Uterus (tissue), 4 donors: Measurements from ENCODE around the gene C6orf58. TPM values are rescaled to one million over a fixed set of nuclear protein-coding genes. Genes with fewer than 3 reads are reported as not detected.

Experiments
- DNase-seq, 2 donors: peaks; one replicate each; pipeline ENCODE4 v3.0.0-alpha.2; 2019 to 2020
- H3K27ac ChIP-seq, 2 donors: fragments of 200-600 bp; sonication (generic); 1 replicate in 1 of 2; 2 replicates in 1 of 2; pipeline ENCODE4 v1.5.1; 2016 to 2018
- H3K27me3 ChIP-seq, 2 donors: fragments of 200-600 bp; sonication (generic); one replicate each; pipeline ENCODE4 v1.5.1; 2018 to 2019; ENCODE audit warnings: control low read depth in 1 of 2
- H3K36me3 ChIP-seq, 2 donors: fragments of 200-600 bp; sonication (generic); one replicate each; pipeline ENCODE4 v1.5.1; 2019; ENCODE audit warnings: control low read depth in 1 of 2
- H3K4me1 ChIP-seq, 2 donors: fragments of 200-600 bp; sonication (generic); one replicate each; pipeline ENCODE4 v1.5.1; 2018 to 2019; ENCODE audit warnings: control low read depth in 1 of 2
- H3K4me3 ChIP-seq, 2 donors: fragments of 200-600 bp; sonication (generic); 1 replicate in 1 of 2; 2 replicates in 1 of 2; pipeline ENCODE4 v1.5.1; 2018 to 2019; ENCODE audit warnings: mild to moderate bottlenecking in 1 of 2
- H3K9me3 ChIP-seq, 2 donors: fragments of 200-600 bp; sonication (generic); one replicate each; pipeline ENCODE4 v1.5.1; 2019; ENCODE audit warnings: control low read depth in 1 of 2
- POLR2A ChIP-seq, 2 donors: fragments of 450-650 bp; IDR thresholded peaks; one replicate each; pipeline ENCODE4 v1.6.1; 2016; ENCODE audit warnings: antibody characterized with exemption in 2 of 2, mild to moderate bottlenecking in 1 of 2, moderate library complexity in 1 of 2
- intact Hi-C: fragments of 100-400 bp; cut with DNase I; formaldehyde crosslinking; loops from one replicate; pipeline ENCODE4 v1.15.1; 2023; ENCODE audit warnings: low total_unique reads
- total RNA-seq, 4 donors: library from RNA; depleted of rRNA in 3 of 4; stranded (reverse); fragments of >200 nt in 3 of 4; gene quantifications; one replicate each; pipeline versions ENCODE4 v1.1.0 to v1.2.4, GENCODE V29; 2014 to 2023
- TF ChIP-seq, protein P1 (sequence below), 4 experiments: fragments of 200-600 bp in 2 of 4; fragments of 450-650 bp in 2 of 4; sonication (generic) in 2 of 4; IDR thresholded peaks; one replicate each; pipeline ENCODE4 v1.5.1; 2016 to 2019; ENCODE audit warnings: antibody characterized with exemption in 4 of 4, mild to moderate bottlenecking in 2 of 4, moderate library complexity in 1 of 4
- donor health status: DM: yes; HTN: yes; CAD: no.

C6orf58 gene
- total RNA-seq, result under 1 TPM in 1 of 4 donors, not detected in 3; 0.28 TPM

DNA sequence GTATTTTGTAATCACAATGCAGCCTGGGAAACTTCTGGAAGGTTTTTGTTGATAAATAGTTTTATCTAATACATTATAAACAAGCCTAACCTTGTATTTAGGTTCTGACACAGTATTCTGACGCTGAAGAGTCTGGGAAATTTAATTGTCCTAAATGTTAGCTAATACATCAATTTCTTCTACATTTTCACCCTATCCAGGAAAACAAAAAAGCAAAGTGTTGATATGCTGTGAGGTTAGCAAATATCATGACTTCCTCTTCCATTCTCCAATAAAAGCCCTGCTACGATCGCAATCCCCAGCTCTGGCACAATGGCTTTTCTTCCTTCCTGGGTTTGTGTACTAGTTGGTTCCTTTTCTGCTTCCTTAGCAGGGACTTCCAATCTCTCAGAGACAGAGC lies at the start of gene C6orf58:
TSS of gene C6orf58 (plus strand) at position 301 of the 400 bp plus-strand sequence. CDS start at position 313, 12 bp downstream.
- no peak for TF ChIP-seq POLR2A (IDR thresholded peaks at IDR 0.05)
- TF ChIP-seq, protein P1, sequence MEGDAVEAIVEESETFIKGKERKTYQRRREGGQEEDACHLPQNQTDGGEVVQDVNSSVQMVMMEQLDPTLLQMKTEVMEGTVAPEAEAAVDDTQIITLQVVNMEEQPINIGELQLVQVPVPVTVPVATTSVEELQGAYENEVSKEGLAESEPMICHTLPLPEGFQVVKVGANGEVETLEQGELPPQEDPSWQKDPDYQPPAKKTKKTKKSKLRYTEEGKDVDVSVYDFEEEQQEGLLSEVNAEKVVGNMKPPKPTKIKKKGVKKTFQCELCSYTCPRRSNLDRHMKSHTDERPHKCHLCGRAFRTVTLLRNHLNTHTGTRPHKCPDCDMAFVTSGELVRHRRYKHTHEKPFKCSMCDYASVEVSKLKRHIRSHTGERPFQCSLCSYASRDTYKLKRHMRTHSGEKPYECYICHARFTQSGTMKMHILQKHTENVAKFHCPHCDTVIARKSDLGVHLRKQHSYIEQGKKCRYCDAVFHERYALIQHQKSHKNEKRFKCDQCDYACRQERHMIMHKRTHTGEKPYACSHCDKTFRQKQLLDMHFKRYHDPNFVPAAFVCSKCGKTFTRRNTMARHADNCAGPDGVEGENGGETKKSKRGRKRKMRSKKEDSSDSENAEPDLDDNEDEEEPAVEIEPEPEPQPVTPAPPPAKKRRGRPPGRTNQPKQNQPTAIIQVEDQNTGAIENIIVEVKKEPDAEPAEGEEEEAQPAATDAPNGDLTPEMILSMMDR (IDR thresholded peaks at IDR 0.05), result no peak
- no peak for DNase-seq
- Histone ChIP-seq H3K27ac (no peak within 1 kb of the TSS), H3K4me1 (no peaks in the 10 kb centered on the region), H3K4me3 (no peak within 1 kb of the TSS), H3K36me3 (no peaks in the 10 kb centered on the region), H3K9me3 (no peaks in the 10 kb centered on the region), H3K27me3 (no peaks in the 10 kb centered on the region)
- intact Hi-C loops, result no loop called here

DNA sequence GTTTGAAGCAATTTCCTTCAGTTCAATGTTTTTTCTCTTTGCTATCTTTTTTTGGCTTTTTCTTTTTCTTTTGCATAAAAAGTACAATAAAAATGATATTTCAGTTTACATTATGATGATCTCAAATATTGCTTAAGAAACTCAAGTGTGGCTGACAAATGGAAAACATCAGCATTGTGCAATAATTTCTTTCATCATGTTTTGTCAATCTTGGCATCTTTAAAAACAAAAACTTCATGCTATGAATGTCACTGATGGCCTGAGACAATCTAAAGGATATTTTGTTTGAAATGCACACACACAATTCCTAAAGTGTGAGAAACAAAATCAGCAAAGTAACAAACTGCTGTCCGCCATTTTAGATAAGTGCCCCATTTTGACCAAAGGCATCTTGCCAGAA lies 44.0 kb upstream of the C6orf58 start:
- H3K36me3 ChIP-seq, result no peaks in the 10 kb centered on the region
- no peaks in the 10 kb centered on the region for H3K4me1 ChIP-seq
- H3K27ac ChIP-seq, result no peak overlapping the region
- intact Hi-C loops, result no loop called here
- peaks cover 0 to 4% of the 10 kb centered on the region in 2 donors for H3K27me3 ChIP-seq
- no peak overlapping the region for H3K4me3 ChIP-seq
- DNase-seq, result no peak
- TF ChIP-seq POLR2A (IDR thresholded peaks at IDR 0.05), result no peak
- TF ChIP-seq, protein P1 (IDR thresholded peaks at IDR 0.05), result no peak
- no peaks in the 10 kb centered on the region for H3K9me3 ChIP-seq

DNA sequence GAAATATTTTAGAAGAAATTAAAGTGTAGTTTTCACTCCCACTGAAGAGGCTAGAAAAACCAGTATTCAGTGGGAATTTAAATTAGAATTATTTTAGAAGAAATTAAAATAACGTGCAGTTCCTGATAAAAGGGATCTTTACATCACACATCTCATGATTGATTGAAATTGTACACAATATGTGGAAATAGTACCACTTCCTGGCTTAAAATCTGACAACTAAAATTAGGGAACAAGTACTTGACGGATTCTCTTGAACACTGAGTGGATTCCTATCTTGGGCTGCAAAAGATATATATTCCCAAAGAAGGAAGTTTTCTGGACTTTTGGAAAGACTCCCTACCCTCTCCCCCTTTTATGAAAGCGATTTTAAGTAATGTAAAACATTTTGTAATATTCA lies 43.2 kb upstream of the C6orf58 start:
- H3K4me3 ChIP-seq, result no peak overlapping the region
- H3K27me3 ChIP-seq, result peaks cover 0 to 4% of the 10 kb centered on the region in 2 donors
- H3K9me3 ChIP-seq, result no peaks in the 10 kb centered on the region
- H3K27ac ChIP-seq, result no peak overlapping the region
- intact Hi-C loops, result no loop called here
- H3K4me1 ChIP-seq, result no peaks in the 10 kb centered on the region
- no peak for TF ChIP-seq POLR2A (IDR thresholded peaks at IDR 0.05)
- TF ChIP-seq, protein P1 (IDR thresholded peaks at IDR 0.05), result no peak
- H3K36me3 ChIP-seq, result no peaks in the 10 kb centered on the region
- DNase-seq, result no peak

DNA sequence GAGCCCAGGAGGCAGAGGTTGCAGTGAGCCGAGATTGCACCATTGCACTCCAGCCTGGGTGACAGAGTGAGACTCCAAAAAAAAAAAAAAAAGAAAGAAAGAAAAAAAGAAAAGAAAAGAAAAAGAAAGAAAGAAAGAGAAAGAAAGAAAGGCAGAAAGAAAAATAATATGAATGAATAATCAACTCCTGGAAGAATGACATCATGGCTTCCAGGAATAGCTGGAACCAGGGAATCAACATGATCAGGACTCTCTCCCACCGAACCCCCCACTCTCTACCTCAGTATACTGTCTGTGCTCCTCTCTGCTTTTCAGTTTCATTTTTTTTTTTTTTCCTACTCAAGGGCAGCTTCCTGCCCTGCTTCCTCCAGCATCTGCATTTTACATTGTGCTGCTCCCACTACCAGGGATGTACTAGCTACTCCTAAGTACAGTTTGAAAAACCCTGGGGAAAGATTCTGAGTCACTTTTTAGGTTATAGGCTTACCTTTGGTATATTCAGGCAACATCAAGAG lies 38.2 kb upstream of the C6orf58 start:
- DNase-seq, result no peak
- no peaks in the 10 kb centered on the region for H3K27me3 ChIP-seq
- no peak for TF ChIP-seq POLR2A (IDR thresholded peaks at IDR 0.05)
- TF ChIP-seq, protein P1 (IDR thresholded peaks at IDR 0.05), result no peak
- H3K36me3 ChIP-seq, result no peaks in the 10 kb centered on the region
- no peaks in the 10 kb centered on the region for H3K9me3 ChIP-seq
- no peak overlapping the region for H3K27ac ChIP-seq
- H3K4me3 ChIP-seq, result no peak overlapping the region
- intact Hi-C loops, result no loop called here
- no peaks in the 10 kb centered on the region for H3K4me1 ChIP-seq

DNA sequence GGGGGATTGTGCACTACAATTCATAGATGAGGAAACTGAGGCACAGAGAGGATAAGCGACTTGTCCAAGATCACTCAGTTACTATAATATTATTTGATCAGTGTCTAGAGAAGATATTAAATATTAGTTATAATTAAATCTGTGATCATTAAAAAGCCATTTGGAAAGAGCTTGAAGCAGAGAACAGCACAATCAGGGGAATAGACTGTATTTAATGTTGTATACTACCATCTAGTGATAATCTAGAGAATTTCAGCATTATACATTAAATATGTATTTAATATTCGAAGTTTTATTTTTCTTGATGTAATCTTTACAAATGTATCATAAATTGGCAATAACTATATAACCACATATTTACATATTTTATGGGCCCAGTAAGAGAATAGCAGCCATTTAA lies 37.7 kb upstream of the C6orf58 start:
- intact Hi-C loops, result no loop called here
- TF ChIP-seq POLR2A (IDR thresholded peaks at IDR 0.05), result no peak
- TF ChIP-seq, protein P1 (IDR thresholded peaks at IDR 0.05), result peak; percentile 22 to 42 (median 32)
- no peak overlapping the region for H3K27ac ChIP-seq

More for the DNA sequence above, 37.7 kb upstream of the C6orf58 start:
- Histone ChIP-seq H3K27me3 (no peaks in the 10 kb centered on the region), H3K4me1 (no peaks in the 10 kb centered on the region), H3K4me3 (no peak overlapping the region), H3K36me3 (no peaks in the 10 kb centered on the region), H3K9me3 (no peaks in the 10 kb centered on the region)
- DNase-seq, result no peak
